Measurements from ENCODE around the gene VPS37B.

Gene VPS37B

GRCh38 chr12:122865268-122866231, 30.4 kb downstream of the VPS37B start:
- peak; percentile 8 for DNase-seq

- DNase-seq, result no peak
These were observed 31.1 kb downstream of the VPS37B start for GRCh38 chr12:122864894-122865253.

- DNase-seq, result no peak
These were observed 32.8 kb downstream of the VPS37B start for GRCh38 chr12:122862872-122863701.

GRCh38 chr12:122862110-122862634, 33.8 kb downstream of the VPS37B start:
- no peak for DNase-seq

GRCh38 chr12:122861587-122861970, 34.3 kb downstream of the VPS37B start:
- DNase-seq, result no peak

- DNase-seq, result no peak
These were observed 34.9 kb downstream of the VPS37B start for GRCh38 chr12:122860854-122861586.

GRCh38 chr12:122860040-122860853, 35.7 kb downstream of the VPS37B start:
- DNase-seq, result peak; percentile 49

- DNase-seq, result no peak
These were observed 36.5 kb downstream of the VPS37B start for GRCh38 chr12:122859303-122860039.

- DNase-seq, result no peak
These were observed 37.2 kb downstream of the VPS37B start for GRCh38 chr12:122858591-122859302.

- no peak for DNase-seq
These were observed 37.8 kb downstream of the VPS37B start for GRCh38 chr12:122858171-122858570.

GRCh38 chr12:122856999-122857671, 38.8 kb downstream of the VPS37B start:
- no peak for DNase-seq

- no peak for DNase-seq
These were observed 39.7 kb downstream of the VPS37B start for GRCh38 chr12:122855928-122856831.

GRCh38 chr12:122855071-122855829, 40.7 kb downstream of the VPS37B start:
- no peak for DNase-seq

- no peak for DNase-seq
These were observed 41.4 kb downstream of the VPS37B start for GRCh38 chr12:122854554-122854953.

- no peak for DNase-seq
These were observed 42.2 kb downstream of the VPS37B start for GRCh38 chr12:122853582-122854245.

- DNase-seq, result no peak
These were observed 43.3 kb downstream of the VPS37B start for GRCh38 chr12:122852336-122853275.

Measured in NCI-H774 (cell line).